Skeletal muscle satellite cell (primary cell): ENCODE results near the gene EVC.

Source experiments
- H3K27me3 ChIP-seq: 2 replicates; pipeline ENCODE4 v1.7.0; 2013; ENCODE audit warnings: low read length; ENCODE audit not compliant: control insufficient read depth, insufficient read depth
- H3K36me3 ChIP-seq: 2 replicates; pipeline ENCODE4 v1.7.0; 2013; ENCODE audit warnings: mild to moderate bottlenecking, control low read depth, low read length; ENCODE audit not compliant: insufficient read depth
- H3K4me1 ChIP-seq: 2 replicates; pipeline ENCODE4 v1.7.0; 2013; ENCODE audit warnings: low read length; ENCODE audit not compliant: control insufficient read depth, insufficient read depth
- H3K4me2 ChIP-seq: 2 replicates; pipeline ENCODE4 v1.7.0; 2013; ENCODE audit warnings: mild to moderate bottlenecking, low read length
- H3K4me3 ChIP-seq: 2 replicates; pipeline ENCODE4 v1.7.0; 2013; ENCODE audit warnings: low read length
- H3K9ac ChIP-seq: 2 replicates; pipeline ENCODE4 v1.7.0; 2013; ENCODE audit warnings: mild to moderate bottlenecking, low read depth, low read length, moderate library complexity
- H3K9me3 ChIP-seq: replicated peaks from 2 replicates; pipeline ENCODE4 v1.7.0; 2013; ENCODE audit warnings: mild to moderate bottlenecking, control low read depth, low read length

Gene EVC

DNA sequence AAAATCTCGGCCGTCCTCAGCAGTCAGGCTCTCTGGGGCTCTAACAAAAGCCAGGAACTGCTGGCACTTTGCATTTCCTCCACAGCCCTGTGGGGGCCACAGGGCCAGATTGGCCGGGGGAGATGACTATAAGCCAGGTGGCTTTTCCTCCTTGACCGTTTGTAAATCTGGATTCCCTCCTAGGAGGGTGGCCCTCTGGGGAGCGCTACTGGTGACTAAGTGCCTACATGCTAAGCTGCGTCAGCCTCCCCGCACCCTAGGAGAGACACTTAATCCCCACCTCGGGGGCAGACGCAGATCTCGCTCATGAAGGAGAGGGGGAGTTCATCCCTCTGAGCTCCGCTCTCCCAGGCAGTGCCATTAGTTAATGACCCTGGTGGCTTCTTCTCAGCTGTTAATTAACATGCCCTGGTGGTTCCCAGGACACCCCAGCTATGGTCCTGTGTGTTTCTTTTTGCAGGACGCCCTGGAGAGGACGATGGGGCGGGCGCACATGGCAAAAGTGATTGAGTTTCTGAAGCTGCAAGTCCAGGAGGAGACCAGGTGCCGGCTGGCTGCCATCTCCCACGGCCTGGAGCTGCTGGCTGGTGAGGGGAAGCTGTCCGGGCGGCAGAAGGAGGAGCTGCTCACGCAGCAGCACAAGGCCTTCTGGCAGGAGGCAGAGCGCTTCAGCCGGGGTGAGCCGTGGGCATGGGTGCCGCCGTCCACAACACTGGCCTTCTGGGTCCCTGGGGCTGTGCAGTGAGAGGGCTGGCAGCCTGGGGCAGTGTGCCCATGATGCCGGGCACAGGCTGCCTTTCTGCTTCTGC is 41.6 kb downstream of the EVC start:
- Histone ChIP-seq H3K4me2 (peak overlapping the region; percentile 78), H3K36me3 (peaks cover 67% of the 10 kb centered on the region), H3K27me3 (no peaks in the 10 kb centered on the region), H3K4me1 (peaks cover 81% of the 10 kb centered on the region), H3K9me3 (no peaks in the 10 kb centered on the region), H3K4me3 (peak overlapping the region; percentile 60), H3K9ac (peak overlapping the region; percentile 94)

DNA sequence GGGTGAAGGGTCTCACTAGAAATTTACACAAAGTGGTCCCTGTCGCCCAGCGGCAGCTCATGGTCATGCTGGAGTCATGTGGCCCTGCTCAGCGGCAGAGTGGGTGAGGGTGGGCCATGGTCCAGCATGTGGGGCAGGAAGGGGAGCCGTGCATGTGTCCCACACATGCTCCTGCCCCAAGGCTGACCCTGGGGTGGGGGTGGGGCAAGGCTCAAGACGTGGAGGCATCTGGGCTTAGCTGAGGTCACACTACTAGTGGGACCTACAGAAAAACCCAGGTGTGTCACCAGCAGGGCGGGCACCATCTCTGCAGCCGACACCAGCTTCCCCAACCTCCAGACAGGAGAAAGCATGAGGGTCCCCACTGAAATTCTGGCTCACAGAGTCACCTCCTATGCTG is 42.4 kb downstream of the EVC start:
- peak overlapping the region; percentile 78 for H3K4me2 ChIP-seq
- H3K36me3 ChIP-seq = peaks cover 75% of the 10 kb centered on the region

DNA sequence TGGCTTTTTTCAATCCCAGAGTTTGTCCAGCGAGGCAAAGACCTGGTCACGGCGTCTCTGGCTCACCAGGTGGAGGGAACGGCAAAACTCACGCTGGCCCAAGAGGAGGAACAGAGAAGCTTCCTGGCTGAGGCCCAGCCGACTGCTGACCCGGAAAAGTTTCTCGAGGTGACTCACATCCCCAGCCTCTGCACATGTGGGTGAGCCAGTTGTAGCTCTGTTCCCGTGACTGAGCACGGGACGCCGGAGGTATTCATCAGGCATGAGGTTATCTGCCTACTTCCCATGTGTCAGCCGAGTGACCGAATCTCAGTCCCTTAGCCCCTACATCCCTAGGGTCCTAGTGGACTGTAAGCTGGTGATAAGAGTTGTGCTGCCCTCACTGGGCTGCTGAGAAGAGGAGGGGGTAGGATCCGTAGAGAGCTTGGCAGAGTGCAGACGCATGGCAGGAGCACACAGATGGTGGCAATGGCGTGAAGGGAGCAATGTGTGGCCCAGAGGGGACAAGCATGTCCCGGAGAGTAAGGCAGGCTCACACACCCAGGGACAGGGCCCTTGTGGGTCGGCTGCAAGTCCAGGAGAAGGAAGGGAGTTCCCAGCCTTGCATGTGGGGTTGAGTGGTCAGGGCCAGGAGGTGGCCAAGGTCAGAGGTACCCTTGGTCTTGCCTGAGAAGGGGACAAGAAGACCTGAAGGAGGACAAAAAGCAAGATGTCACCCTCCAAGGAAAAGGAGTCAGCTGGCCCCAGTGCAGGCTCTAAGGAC is 42.9 kb downstream of the EVC start:
- Histone ChIP-seq H3K4me3 (peak overlapping the region; percentile 60), H3K4me2 (peak overlapping the region; percentile 78), H3K9ac (peak overlapping the region; percentile 94), H3K4me1 (peaks cover 81% of the 10 kb centered on the region), H3K36me3 (peaks cover 73% of the 10 kb centered on the region), H3K27me3 (no peaks in the 10 kb centered on the region), H3K9me3 (no peaks in the 10 kb centered on the region)

More for the DNA sequence above, 42.4 kb downstream of the EVC start:
- no peaks in the 10 kb centered on the region for H3K9me3 ChIP-seq
- H3K27me3 ChIP-seq = no peaks in the 10 kb centered on the region
- H3K4me3 ChIP-seq = peak overlapping the region; percentile 60
- peaks cover 82% of the 10 kb centered on the region for H3K4me1 ChIP-seq
- H3K9ac ChIP-seq = peak overlapping the region; percentile 94

DNA sequence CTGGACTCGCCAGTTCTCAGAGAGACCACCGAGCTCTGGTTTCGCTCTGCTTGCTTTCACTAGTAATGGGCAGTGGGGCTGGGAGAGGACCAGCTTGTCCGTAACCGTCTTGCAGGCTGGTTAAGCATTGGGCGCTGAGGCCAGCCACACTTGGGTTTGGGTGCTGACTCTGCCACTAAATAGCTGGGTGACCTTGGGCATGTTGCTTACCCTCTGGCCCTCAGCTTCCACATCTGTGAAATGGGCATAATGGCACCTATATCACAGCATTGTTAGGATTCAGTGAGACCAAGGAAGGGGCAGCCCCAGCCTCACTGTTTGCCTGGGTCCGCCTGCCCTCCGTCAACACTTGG is 43.5 kb downstream of the EVC start:
- H3K4me2 ChIP-seq = peak overlapping the region; percentile 36
- H3K9ac ChIP-seq = peak overlapping the region; percentile 94
- peaks cover 73% of the 10 kb centered on the region for H3K36me3 ChIP-seq
- H3K4me1 ChIP-seq = peaks cover 81% of the 10 kb centered on the region
- H3K27me3 ChIP-seq = no peaks in the 10 kb centered on the region
- peak overlapping the region; percentile 14 for H3K4me3 ChIP-seq
- no peaks in the 10 kb centered on the region for H3K9me3 ChIP-seq

DNA sequence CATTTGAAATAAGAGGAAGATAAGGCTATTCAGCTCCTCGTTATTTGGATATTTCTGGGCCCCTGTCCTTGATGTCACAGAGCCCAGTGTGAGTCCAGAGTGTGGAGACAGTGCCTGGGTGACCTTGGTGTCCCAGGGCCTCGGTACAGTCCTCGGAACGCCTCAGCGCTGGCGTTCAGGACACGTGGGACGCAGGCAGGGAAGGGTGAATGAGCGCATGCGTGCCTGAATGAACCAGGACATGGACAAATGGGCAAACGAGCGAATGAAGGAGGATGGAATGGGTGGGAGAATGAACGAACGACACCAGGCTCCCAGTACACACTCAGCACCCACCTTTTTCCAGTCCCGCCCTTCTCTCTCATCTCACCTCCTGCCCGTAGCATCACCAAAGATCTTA is 44.2 kb downstream of the EVC start:
- Histone ChIP-seq H3K36me3 (peaks cover 73% of the 10 kb centered on the region), H3K27me3 (no peaks in the 10 kb centered on the region), H3K4me1 (peaks cover 81% of the 10 kb centered on the region), H3K4me2 (no peak overlapping the region), H3K9me3 (no peaks in the 10 kb centered on the region), H3K9ac (peak overlapping the region; percentile 94), H3K4me3 (no peak overlapping the region)

DNA sequence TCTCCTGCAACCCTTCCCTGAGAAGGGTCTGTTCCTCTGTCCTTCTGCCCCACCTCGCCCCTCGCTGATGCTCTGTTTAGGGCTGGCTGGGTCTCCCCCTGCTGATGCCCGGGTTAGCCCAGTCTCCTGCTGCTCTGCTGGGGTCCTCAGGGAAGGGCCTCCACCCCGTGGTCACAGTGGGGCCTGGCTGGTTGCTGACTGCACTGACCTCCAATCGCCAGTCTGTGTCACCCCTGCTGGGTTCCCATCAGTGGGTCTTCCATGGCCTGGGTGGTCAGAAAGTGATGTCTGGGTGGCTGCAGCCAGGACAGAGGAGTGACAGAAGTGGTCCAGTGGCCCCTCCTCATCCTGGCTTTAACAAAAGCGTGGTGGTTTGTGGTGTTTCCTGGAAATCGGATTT is 44.7 kb downstream of the EVC start:
- H3K4me1 ChIP-seq = peaks cover 79% of the 10 kb centered on the region
- no peaks in the 10 kb centered on the region for H3K9me3 ChIP-seq
- H3K27me3 ChIP-seq = no peaks in the 10 kb centered on the region
- H3K4me2 ChIP-seq = no peak overlapping the region
- H3K4me3 ChIP-seq = no peak overlapping the region
- peaks cover 75% of the 10 kb centered on the region for H3K36me3 ChIP-seq
- H3K9ac ChIP-seq = peak overlapping the region; percentile 13

DNA sequence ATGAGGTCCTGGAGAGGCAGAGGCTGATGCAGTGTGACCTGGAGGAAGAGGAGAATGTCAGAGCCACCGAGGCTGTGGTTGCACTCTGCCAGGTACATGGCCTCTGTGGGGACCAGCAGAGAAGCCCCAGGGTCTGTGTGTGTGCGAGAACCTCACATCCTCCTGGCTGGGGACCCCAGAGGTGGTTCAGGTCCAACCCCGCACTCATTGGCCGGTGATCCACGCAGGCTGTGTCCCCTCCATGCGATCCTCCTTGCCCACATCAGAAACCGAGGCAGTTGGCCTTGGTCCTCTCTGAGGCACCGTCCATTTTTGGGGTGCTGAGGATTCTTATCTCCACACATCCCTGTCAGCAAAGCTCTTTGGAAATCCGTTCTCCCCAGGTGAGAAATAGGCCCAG is 45.3 kb downstream of the EVC start:
- Histone ChIP-seq H3K4me1 (peaks cover 74% of the 10 kb centered on the region), H3K36me3 (peaks cover 79% of the 10 kb centered on the region), H3K27me3 (no peaks in the 10 kb centered on the region), H3K4me3 (no peak overlapping the region), H3K9ac (no peak overlapping the region), H3K9me3 (no peaks in the 10 kb centered on the region), H3K4me2 (no peak overlapping the region)

DNA sequence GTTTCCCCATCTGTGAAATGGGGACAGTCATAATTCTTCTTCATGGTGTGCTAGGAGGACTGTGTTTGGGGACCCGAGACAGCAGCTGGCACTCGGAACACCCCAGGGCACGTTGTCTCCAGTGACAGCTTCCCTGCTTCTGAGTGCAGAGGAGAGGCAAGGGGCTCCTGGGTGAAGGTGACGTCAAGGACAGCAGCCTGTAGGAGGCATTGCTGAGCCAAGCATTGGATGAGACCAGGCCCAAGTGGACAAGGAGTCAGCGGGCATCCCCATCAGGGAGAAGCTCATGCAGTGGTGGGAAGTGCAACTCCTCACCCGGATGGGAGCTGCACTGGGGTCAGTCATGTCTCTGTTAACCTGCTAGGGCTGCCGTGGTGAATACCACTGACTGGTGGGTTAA is 46.1 kb downstream of the EVC start:
- Histone ChIP-seq H3K4me3 (no peak overlapping the region), H3K4me1 (peaks cover 65% of the 10 kb centered on the region), H3K4me2 (no peak overlapping the region), H3K9ac (peak overlapping the region; percentile 84), H3K9me3 (no peaks in the 10 kb centered on the region), H3K36me3 (peaks cover 80% of the 10 kb centered on the region), H3K27me3 (no peaks in the 10 kb centered on the region)

DNA sequence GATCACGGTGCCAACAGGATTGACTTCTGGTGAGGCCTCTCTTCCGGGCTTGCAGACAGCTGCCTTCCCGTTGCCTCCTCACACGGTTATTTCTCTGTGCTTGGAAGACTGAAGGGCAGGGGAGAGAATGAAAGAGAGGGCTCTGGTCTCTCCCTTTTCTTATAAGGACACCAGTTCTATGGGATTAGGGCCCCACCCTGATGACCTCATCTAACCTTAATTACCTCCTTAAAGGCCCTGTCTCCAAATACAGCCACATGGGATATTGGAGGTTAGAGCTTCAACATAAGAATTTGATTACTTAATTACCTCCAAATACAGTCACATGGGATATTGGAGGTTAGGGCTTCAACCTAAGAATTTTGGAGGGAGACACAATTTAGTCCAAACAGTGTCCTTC is 46.5 kb downstream of the EVC start:
- Histone ChIP-seq H3K27me3 (no peaks in the 10 kb centered on the region), H3K4me1 (peaks cover 61% of the 10 kb centered on the region), H3K9ac (peak overlapping the region; percentile 84), H3K36me3 (peaks cover 80% of the 10 kb centered on the region), H3K9me3 (no peaks in the 10 kb centered on the region), H3K4me3 (no peak overlapping the region), H3K4me2 (no peak overlapping the region)

DNA sequence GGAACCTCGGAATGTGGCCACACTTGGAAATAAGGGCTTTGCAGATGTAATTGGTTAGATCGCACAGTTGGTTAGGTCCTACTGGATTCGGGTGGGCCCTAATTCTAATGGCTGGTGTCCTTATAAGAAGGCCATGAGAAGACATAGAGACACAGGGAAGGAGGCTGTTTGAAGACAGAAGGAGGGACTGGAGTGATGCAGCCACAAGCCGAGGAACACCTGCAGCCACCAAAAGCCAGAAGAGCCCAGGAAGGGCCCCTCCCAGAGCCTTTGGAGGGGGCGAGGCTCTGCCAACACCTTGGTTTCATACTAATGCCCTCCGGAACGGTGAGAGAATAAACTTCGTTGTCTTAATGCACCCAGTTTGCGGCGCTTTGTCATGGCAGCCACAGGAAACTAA is 47.0 kb downstream of the EVC start:
- Histone ChIP-seq H3K36me3 (peaks cover 77% of the 10 kb centered on the region), H3K9ac (peak overlapping the region; percentile 84), H3K4me1 (peaks cover 57% of the 10 kb centered on the region)

DNA sequence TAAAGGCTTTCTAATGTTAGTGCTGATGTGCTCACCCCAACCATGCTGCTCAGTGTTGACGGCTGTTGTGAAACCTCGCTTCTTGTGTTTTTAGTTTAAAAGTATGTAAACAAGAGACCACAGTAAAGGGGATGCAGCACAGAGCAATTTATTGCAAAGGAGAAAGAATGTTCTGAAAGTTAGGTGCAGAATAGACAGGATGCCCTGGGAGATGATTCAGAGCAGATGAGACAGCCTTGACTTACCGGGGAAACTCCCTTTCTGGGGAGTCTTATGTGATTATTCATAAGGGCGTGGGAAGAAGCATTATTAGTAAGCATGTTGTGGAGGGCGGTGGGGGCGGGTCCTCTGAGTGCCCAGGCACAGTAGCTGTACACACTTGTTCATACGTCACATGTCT is 47.7 kb downstream of the EVC start:
- peaks cover 71% of the 10 kb centered on the region for H3K36me3 ChIP-seq
- peak overlapping the region; percentile 65 for H3K4me2 ChIP-seq
- no peaks in the 10 kb centered on the region for H3K9me3 ChIP-seq
- no peaks in the 10 kb centered on the region for H3K27me3 ChIP-seq
- H3K4me1 ChIP-seq = peaks cover 49% of the 10 kb centered on the region
- H3K4me3 ChIP-seq = no peak overlapping the region
- H3K9ac ChIP-seq = peak overlapping the region; percentile 84

More for the DNA sequence above, 47.0 kb downstream of the EVC start:
- Histone ChIP-seq H3K27me3 (no peaks in the 10 kb centered on the region), H3K4me3 (no peak overlapping the region), H3K4me2 (peak overlapping the region; percentile 65), H3K9me3 (no peaks in the 10 kb centered on the region)
